Heart right ventricle (tissue), 16 donors: ENCODE measurements around the gene RAB37. TPM values are rescaled to one million over a fixed set of nuclear protein-coding genes. Genes with fewer than 3 reads are reported as not detected.

ENCODE experiments used
- ATAC-seq, 8 donors: fragments of 200-7000 bp; cut with Tn5 transposase; one replicate each; pipeline ENCODE4 v1.9.1; 2020; ENCODE audit warnings: mild to moderate bottlenecking in 8 of 8, moderate library complexity in 8 of 8, moderate number of reproducible peaks in 1 of 8
- DNase-seq, 2 donors: peaks; one replicate each; pipeline ENCODE4 v3.0.0-alpha.2; 2020
- H3K27ac ChIP-seq, 10 donors: fragments of 200-600 bp; sonication (generic) in 2 of 10; one replicate each; pipeline versions ENCODE4 v1.5.0 to v1.8.0; 2020 to 2022; ENCODE audit warnings: mild to moderate bottlenecking in 3 of 10
- H3K27me3 ChIP-seq, 7 donors: fragments of 200-600 bp; one replicate each; pipeline ENCODE4 v1.8.0; 2021 to 2022; ENCODE audit warnings: mild to moderate bottlenecking in 2 of 7
- H3K36me3 ChIP-seq, 9 donors: fragments of 200-600 bp; sonication (generic) in 1 of 9; one replicate each; pipeline versions ENCODE4 v1.5.0 to v1.8.0; 2020 to 2022; ENCODE audit warnings: mild to moderate bottlenecking in 2 of 9
- H3K4me1 ChIP-seq, 9 donors: fragments of 200-600 bp; sonication (generic) in 1 of 9; one replicate each; pipeline versions ENCODE4 v1.5.0 to v1.8.0; 2020 to 2022; ENCODE audit warnings: mild to moderate bottlenecking in 4 of 9
- H3K4me3 ChIP-seq, 10 donors: fragments of 200-600 bp; sonication (generic) in 2 of 10; one replicate each; pipeline versions ENCODE4 v1.5.0 to v1.8.0; 2020 to 2022; ENCODE audit warnings: mild to moderate bottlenecking in 7 of 10, moderate library complexity in 2 of 10
- H3K9me3 ChIP-seq, 11 donors: fragments of 200-600 bp in 10 of 11; sonication (generic) in 2 of 11; one replicate each; pipeline versions ENCODE4 v1.5.0 to v1.8.0; 2013 to 2022; ENCODE audit warnings: mild to moderate bottlenecking in 2 of 11, control low read depth in 1 of 11, moderate library complexity in 1 of 11
- WGBS, 2 donors: extraction: QIAGEN DNeasy Blood & Tissue Kit; methylation state at CpG; one replicate each; pipeline ENCODE4 v1.1.7; 2013; ENCODE audit warnings: inconsistent platforms in 1 of 2; 5-methylcytosine and 5-hydroxymethylcytosine counted together
- intact Hi-C, 10 donors: fragments of 100-400 bp; cut with DNase I; formaldehyde crosslinking; loops; one replicate each; pipeline versions ENCODE4 v1.11.1 to v1.14.2; 2022
- polyA plus RNA-seq, 2 donors: library from polyadenylated mRNA; stranded (reverse); fragments of 200-250 nt; gene quantifications; one replicate each; pipeline ENCODE4 v1.2.3, GENCODE V29; 2013
- total RNA-seq, 10 donors: library from RNA; stranded (reverse); fragmentation: NEBNext Ultra II Directional in 3 of 10; extraction: Animal tissue kit (Norgen Biotek cat#: 25700) in 3 of 10; gene quantifications; one replicate each; pipeline versions ENCODE4 v1.2.1 to v1.2.4, GENCODE V29; 2021 to 2023
- TF ChIP-seq, protein P1 (sequence below), 9 donors: fragments of 200-600 bp; sonication (generic) in 2 of 9; IDR thresholded peaks; one replicate each; pipeline versions ENCODE4 v1.5.0 to v1.8.0; 2021 to 2022; ENCODE audit warnings: antibody characterized with exemption in 9 of 9, mild to moderate bottlenecking in 5 of 9, moderate library complexity in 1 of 9
- donor health status: Arrhythmogenic right ventricular cardiomyopathy.
- donor health status: ischemic (EF 13 %, LVEDD 7.1; RV severe dilation, severe dysfunction).
- donor health status: healthy with polysubstance abuse.
- donor health status: DM: no; HTN: yes; CAD: no.
- donor health status: DM: no; HTN: no; CAD: no.
- donor health status: ischemic (EF 25% LVEDD 6.9; RV normal size, moderate dysfunction).
- donor health status: ischemic (EF 25% LVEDD 5.7; RV mildly dilated, moderate dysfunction).
- donor health status: healthy.
- donor health status: DM: yes; HTN: yes; CAD: no.
- donor health status: Ischemic cardiomyopathy.
- donor health status: ischemic (EF 35%, LVEDD 5.7; RV mildly dilated, moderate dysfunction).
- donor health status: nonischemic (EF 11% LVEDD 7.7; RV severe dilation, severe dysfunction).
- donor health status: DM: yes; HTN: yes; CAD: no.
- donor health status: PGD.
- donor health status: ischemic (EF 29% LVEDD 5.4; RV normal size, mild dysfunction).
- donor health status: nonischemic (EF 23%, LVEDD 6.1; RV moderate dilation, normal function).

Gene RAB37
- total and polyA plus RNA-seq, 12 donors, result 0.93 to 2.8 (median 1.6) TPM

DNA sequence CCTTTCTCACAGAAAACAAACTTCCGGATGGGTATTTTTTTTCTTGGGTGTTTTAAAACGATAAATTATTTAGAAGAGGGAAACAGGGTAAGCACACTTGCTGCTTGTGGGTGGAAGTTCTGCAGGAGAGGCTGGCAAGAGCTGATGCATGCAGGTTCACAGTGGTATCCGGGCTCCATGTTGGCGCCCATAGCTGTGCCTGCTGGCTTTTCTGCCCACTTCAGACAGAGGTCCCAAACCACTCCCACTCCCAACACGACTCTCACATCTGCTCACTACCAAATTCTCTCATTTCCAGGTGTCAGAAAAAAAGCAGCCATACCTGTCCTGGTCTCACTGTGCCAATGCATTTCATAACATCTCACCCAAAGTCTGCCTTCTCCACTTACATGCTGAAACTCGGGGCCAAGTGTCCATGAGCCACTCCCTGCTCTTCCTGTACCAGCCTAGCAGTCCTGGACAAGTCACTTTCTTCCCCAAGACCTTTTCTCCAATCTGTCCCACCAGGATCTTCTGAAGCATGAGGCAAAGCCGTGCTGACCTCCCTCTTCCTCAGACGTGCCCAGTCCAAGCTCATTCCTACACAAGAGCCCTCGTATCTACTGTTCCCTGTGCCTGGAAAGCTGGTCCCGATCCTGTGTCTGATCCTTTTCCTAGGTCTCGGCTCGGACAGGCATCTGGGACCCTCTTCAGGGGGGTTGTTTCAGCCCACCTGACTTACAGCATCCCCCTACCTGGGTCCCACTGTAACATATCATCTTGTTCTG is 25.8 kb upstream of the RAB37 start:
- Histone ChIP-seq H3K27me3 (peaks cover 0 to 44% (median 28%) of the 10 kb centered on the region in 7 donors), H3K27ac (peak overlapping the region in 1 of 10 donors; percentile 2), H3K4me1 (peaks cover 0 to 14% (median 0%) of the 10 kb centered on the region in 9 donors), H3K9me3 (no peaks in the 10 kb centered on the region), H3K36me3 (no peaks in the 10 kb centered on the region), H3K4me3 (peak overlapping the region in 1 of 10 donors; percentile 53)
- intact Hi-C loops, result no loop called here
- WGBS, 2 donors, result 66 to 67% methylated on average over 12 of the region's 12 CpGs
- DNase-seq (no peak), ATAC-seq (no peak)
- TF ChIP-seq, protein P1, sequence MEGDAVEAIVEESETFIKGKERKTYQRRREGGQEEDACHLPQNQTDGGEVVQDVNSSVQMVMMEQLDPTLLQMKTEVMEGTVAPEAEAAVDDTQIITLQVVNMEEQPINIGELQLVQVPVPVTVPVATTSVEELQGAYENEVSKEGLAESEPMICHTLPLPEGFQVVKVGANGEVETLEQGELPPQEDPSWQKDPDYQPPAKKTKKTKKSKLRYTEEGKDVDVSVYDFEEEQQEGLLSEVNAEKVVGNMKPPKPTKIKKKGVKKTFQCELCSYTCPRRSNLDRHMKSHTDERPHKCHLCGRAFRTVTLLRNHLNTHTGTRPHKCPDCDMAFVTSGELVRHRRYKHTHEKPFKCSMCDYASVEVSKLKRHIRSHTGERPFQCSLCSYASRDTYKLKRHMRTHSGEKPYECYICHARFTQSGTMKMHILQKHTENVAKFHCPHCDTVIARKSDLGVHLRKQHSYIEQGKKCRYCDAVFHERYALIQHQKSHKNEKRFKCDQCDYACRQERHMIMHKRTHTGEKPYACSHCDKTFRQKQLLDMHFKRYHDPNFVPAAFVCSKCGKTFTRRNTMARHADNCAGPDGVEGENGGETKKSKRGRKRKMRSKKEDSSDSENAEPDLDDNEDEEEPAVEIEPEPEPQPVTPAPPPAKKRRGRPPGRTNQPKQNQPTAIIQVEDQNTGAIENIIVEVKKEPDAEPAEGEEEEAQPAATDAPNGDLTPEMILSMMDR (IDR thresholded peaks at IDR 0.05), result no peak

DNA sequence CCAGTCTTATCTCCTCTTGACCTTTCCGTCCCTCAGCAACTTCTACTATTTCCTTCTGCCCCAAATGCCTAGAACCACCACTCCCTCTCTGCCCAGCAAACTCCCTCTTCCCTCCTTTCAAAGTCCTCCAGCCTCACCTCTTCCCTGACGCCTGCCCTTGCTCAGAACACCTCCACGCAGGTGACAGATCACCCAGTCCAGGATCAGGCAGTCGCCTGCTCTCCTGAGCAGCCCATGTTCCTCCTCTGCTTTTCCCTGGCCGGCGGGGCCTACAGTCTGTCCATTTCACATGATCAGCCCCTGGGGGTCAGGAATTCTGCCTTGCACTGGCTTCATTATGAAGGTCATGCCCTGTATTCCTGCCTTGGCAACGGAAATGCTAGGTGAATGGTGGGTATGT is 24.8 kb upstream of the RAB37 start:
- TF ChIP-seq, protein P1 (IDR thresholded peaks at IDR 0.05), result no peak
- H3K4me3 ChIP-seq, result peak overlapping the region in 5 of 10 donors; percentile 11 to 53 (median 17)
- peaks cover 0 to 14% (median 0%) of the 10 kb centered on the region in 9 donors for H3K4me1 ChIP-seq
- peak overlapping the region in 1 of 10 donors; percentile 82 for H3K27ac ChIP-seq
- WGBS, 2 donors, result 61 to 64% methylated on average over 7 of the region's 7 CpGs
- peaks cover 0 to 44% (median 28%) of the 10 kb centered on the region in 7 donors for H3K27me3 ChIP-seq
- H3K9me3 ChIP-seq, result no peaks in the 10 kb centered on the region
- ATAC-seq (no peak), DNase-seq (no peak)
- no peaks in the 10 kb centered on the region for H3K36me3 ChIP-seq
- intact Hi-C loops, result no loop called here

DNA sequence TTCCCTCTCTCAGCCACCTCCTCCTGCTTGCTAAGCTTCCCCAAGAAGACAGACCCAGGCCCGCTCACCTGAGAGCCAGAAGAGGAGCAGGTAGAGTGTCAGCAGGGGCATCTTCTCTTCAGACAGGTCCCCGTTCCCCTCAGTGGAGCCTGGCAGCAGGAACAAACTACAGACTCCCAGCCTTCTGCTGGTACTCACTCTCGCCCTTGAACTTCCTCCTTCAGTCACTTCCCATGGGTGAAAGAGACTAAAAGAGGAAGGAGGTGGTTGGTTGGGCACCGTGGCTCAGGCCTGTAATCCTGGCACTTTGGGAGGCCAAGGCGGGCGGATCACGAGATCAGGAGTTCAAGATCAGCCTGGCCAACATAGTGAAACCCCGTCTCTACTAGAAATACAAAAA is 24.3 kb upstream of the RAB37 start, which contains the start of gene CD300LF:
Gene CD300LF (minus strand): TSS at position 168 of the 400 bp plus-strand sequence. CDS start 57 bp downstream, at position 111.
- peaks cover 0 to 14% (median 0%) of the 10 kb centered on the region in 9 donors for H3K4me1 ChIP-seq
- H3K27me3 ChIP-seq, result peaks cover 0 to 44% (median 28%) of the 10 kb centered on the region in 7 donors
- no peaks in the 10 kb centered on the region for H3K36me3 ChIP-seq
- peak within 1 kb of the TSS in 5 of 10 donors; percentile 11 to 53 (median 17) for H3K4me3 ChIP-seq
- WGBS, 2 donors, result 78 to 79% methylated on average over 8 of the region's 8 CpGs
- peak in 1 of 2 donors; percentile 11 for DNase-seq
- H3K27ac ChIP-seq, result peak within 1 kb of the TSS in 1 of 10 donors; percentile 82
- no peaks in the 10 kb centered on the region for H3K9me3 ChIP-seq
- ATAC-seq, result peak in 6 of 8 donors; percentile 47 to 76 (median 71)
- TF ChIP-seq, protein P1 (IDR thresholded peaks at IDR 0.05), result no peak
- intact Hi-C loops, result no loop called here

DNA sequence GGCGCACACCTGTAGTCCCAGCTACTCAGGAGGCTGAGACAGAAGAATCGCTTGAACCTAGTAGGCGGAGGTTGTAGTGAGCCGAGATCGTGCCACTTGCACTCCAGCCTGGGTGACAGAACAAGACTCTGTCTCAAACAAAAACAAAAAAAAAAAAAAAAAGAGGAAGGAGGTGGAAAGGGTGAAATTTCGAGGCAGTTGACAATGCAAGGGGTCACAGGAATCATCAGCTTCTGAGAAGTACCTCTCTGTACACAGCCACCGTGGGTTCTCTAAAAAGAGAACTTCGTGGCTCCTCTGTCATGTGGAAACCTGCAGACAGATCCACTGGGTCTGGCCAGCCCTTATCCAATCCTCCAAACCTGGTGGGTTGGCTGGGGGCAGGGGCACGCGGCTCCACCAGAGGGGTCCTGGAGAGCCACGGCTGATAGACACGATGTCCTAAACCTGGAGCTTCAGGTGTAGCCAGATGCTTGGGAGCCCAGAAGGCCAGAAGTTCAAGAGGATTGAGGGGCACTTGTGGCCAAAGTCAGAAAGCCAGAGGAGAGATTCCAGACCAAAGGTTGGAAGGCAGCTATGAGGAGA is 23.8 kb upstream of the RAB37 start:
- DNase-seq, result no peak
- H3K4me3 ChIP-seq, result no peak overlapping the region
- TF ChIP-seq, protein P1 (IDR thresholded peaks at IDR 0.05), result no peak
- intact Hi-C loops, result no loop called here
- WGBS, 2 donors, result 81 to 86% methylated on average over 12 of the region's 12 CpGs
- H3K27me3 ChIP-seq, result peaks cover 0 to 44% (median 28%) of the 10 kb centered on the region in 7 donors
- H3K9me3 ChIP-seq, result no peaks in the 10 kb centered on the region
- H3K4me1 ChIP-seq, result peaks cover 0 to 14% (median 0%) of the 10 kb centered on the region in 9 donors
- H3K27ac ChIP-seq, result peak overlapping the region in 1 of 10 donors; percentile 82
- ATAC-seq, result no peak
- H3K36me3 ChIP-seq, result no peaks in the 10 kb centered on the region
